K562 (cell line): ENCODE results near the gene KLHL22. TPM values are rescaled to one million over a fixed set of nuclear protein-coding genes. Genes with fewer than 3 reads are reported as not detected.

Experiments used
- CEBPB ChIP-seq: fragments of 450-650 bp; IDR thresholded peaks from 2 replicates; pipeline ENCODE4 v1.6.1; 2016; ENCODE audit warnings: missing genetic modification characterization, missing compliant biosample characterization
- DACH1 ChIP-seq: fragments of 450-650 bp; IDR thresholded peaks from 2 replicates; pipeline ENCODE4 v1.6.1; 2018; ENCODE audit not compliant: partially characterized antibody
- GATAD2B ChIP-seq: fragments of 450-650 bp; IDR thresholded peaks from 2 replicates; pipeline ENCODE4 v1.6.1; 2017; ENCODE audit warnings: mild to moderate bottlenecking, borderline replicate concordance
- HNRNPK ChIP-seq: fragments of 200-400 bp; formaldehyde crosslinking; IDR thresholded peaks from one replicate; pipeline ENCODE4 v1.6.1; 2018; ENCODE audit warnings: mild to moderate bottlenecking, low read depth, low read length; ENCODE audit not compliant: poor library complexity, severe bottlenecking
- KLF16 ChIP-seq: IDR thresholded peaks from 2 replicates; pipeline ENCODE4 v1.6.1; 2016; ENCODE audit warnings: antibody characterized with exemption
- MCM7 ChIP-seq, 2 experiments: fragments of 450-650 bp; IDR thresholded peaks; 2 replicates each; pipeline ENCODE4 v1.6.1; 2016 to 2018
- MEIS2 ChIP-seq: fragments of 450-650 bp; IDR thresholded peaks from 2 replicates; pipeline ENCODE4 v1.6.1; 2014; ENCODE audit warnings: mild to moderate bottlenecking; ENCODE audit not compliant: partially characterized antibody
- NFATC3 ChIP-seq: fragments of 450-650 bp; IDR thresholded peaks from 2 replicates; pipeline ENCODE4 v1.6.1; 2017; ENCODE audit warnings: mild to moderate bottlenecking
- PHF20 ChIP-seq: fragments of 450-650 bp; IDR thresholded peaks from 2 replicates; pipeline ENCODE4 v1.6.1; 2018; ENCODE audit not compliant: partially characterized antibody
- POLR2AphosphoS2 ChIP-seq: IDR thresholded peaks from 2 replicates; pipeline ENCODE4 v1.6.1; 2012; ENCODE audit warnings: low read length, improper control_type of control experiment
- POLR2H ChIP-seq: IDR thresholded peaks from 2 replicates; pipeline ENCODE4 v1.6.1; 2016; ENCODE audit warnings: missing genetic modification characterization, low read depth, mild to moderate bottlenecking, control low read depth, missing compliant biosample characterization, moderate library complexity
- RBFOX2 ChIP-seq: fragments of 200-400 bp; formaldehyde crosslinking; IDR thresholded peaks from 2 replicates; pipeline ENCODE4 v1.6.1; 2017; ENCODE audit warnings: low read depth, mild to moderate bottlenecking, low read length, moderate library complexity
- RNF2 ChIP-seq: sonication (generic); IDR thresholded peaks from 2 replicates; pipeline ENCODE4 v1.6.1; 2016
- polyA plus RNA-seq, 8 experiments: library from polyadenylated mRNA; depleted of rRNA in 4 of 8; stranded (reverse) in 5 of 8; unstranded in 3 of 8; fragments of >200 nt; fragmentation: Nextera tagmentation in 2 of 8; fragmentation: Illumina TruSeq in 1 of 8; extraction: Ambion mirVana in 2 of 8; extraction: Trizol in 1 of 8; gene quantifications; 2 replicates each; pipeline versions ENCODE4 v1.2.1 to v1.2.3, GENCODE V29; 2011 to 2014; ENCODE audit warnings: inconsistent platforms in 1 of 8, missing spikeins in 1 of 8
- total RNA-seq, 7 experiments: library from RNA; depleted of rRNA in 6 of 7; stranded (reverse); fragments of >200 nt in 6 of 7; fragmentation: Illumina TruSeq in 2 of 7; extraction: Trizol in 2 of 7; gene quantifications; 2 replicates each; pipeline versions ENCODE4 v1.2.1 to v1.2.3, GENCODE V29; 2011 to 2021; ENCODE audit warnings: low replicate concordance in 1 of 7
- TF ChIP-seq, protein P1 (sequence below): sonication (generic); formaldehyde crosslinking; IDR thresholded peaks from 2 replicates; pipeline ENCODE4 v1.8.0; 2023; ENCODE audit warnings: mild to moderate bottlenecking, missing genetic modification reagents
- TF ChIP-seq, protein P2 (sequence below): fragments of 250-450 bp; sonication (Bioruptor Pico); IDR thresholded peaks from 2 replicates; pipeline ENCODE4 v1.5.0; 2020; ENCODE audit warnings: mild to moderate bottlenecking, borderline replicate concordance
- TF ChIP-seq, protein P3 (sequence below): sonication (generic); formaldehyde crosslinking; IDR thresholded peaks from 2 replicates; pipeline ENCODE4 v1.8.0; 2022; ENCODE audit warnings: mild to moderate bottlenecking, missing genetic modification reagents
- TF ChIP-seq, protein P4 (sequence below): sonication (generic); IDR thresholded peaks from 2 replicates; pipeline ENCODE4 v1.6.1; 2016

KLHL22 gene
- total and polyA plus RNA-seq, 9 of the 15 experiments (the other 6 are each of a cell fraction or from before 2014, with no cell fraction given): 1.3 to 25.6 (median 15.2) TPM

DNA sequence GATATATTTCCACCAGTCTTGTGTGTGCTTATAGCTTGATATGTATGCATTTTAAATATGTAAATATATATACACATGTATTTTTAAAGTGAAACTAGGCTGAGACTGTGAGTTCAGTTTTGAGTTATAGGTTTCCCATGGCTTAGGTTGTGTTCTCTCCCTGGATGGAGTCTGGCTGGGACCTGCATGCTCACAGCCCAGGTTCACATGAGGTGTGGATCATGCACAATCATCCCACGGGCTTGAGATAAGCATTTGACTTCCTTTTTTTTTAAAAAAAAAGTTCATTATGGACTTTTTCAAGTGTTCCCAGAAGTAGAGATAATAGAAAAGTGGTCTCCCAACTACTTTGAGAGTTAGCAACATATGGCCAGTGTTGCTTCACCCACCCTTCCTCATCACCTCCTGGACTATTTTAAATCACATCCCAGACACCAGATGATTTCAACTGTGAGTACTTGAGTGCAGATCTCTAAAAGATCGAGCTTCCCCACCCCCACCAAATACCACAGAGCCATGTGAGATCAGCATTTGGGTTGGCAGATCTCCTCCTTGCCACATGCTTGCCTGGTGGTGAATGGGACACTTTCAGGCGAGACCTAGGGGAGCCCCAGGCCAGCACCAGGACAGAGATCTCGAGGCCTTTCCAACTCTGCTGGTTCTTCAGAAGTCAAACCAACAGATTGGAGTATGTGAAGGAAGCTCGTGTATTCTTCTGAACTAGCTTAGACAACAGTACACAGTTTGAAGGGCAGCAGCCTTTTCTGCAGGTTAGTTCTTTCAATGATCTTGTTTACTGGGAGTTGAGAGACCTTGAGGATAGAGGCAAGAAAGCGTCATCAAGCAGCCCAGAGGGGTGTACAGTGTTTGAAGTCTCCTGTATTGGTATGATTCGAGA is 27.7 kb upstream of the KLHL22 start (continued):
- TF ChIP-seq DACH1 (no peak), POLR2H (tag) (no peak), HNRNPK (no peak), MEIS2 (no peak), MCM7 (IDR thresholded peaks at IDR 0.05) (no peak), RNF2 (no peak), PHF20 (no peak), CEBPB (tag) (peak; percentile 98), GATAD2B (no peak), KLF16 (no peak), POLR2AphosphoS2 (no peak), RBFOX2 (no peak), NFATC3 (no peak)
- TF ChIP-seq, protein P1, sequence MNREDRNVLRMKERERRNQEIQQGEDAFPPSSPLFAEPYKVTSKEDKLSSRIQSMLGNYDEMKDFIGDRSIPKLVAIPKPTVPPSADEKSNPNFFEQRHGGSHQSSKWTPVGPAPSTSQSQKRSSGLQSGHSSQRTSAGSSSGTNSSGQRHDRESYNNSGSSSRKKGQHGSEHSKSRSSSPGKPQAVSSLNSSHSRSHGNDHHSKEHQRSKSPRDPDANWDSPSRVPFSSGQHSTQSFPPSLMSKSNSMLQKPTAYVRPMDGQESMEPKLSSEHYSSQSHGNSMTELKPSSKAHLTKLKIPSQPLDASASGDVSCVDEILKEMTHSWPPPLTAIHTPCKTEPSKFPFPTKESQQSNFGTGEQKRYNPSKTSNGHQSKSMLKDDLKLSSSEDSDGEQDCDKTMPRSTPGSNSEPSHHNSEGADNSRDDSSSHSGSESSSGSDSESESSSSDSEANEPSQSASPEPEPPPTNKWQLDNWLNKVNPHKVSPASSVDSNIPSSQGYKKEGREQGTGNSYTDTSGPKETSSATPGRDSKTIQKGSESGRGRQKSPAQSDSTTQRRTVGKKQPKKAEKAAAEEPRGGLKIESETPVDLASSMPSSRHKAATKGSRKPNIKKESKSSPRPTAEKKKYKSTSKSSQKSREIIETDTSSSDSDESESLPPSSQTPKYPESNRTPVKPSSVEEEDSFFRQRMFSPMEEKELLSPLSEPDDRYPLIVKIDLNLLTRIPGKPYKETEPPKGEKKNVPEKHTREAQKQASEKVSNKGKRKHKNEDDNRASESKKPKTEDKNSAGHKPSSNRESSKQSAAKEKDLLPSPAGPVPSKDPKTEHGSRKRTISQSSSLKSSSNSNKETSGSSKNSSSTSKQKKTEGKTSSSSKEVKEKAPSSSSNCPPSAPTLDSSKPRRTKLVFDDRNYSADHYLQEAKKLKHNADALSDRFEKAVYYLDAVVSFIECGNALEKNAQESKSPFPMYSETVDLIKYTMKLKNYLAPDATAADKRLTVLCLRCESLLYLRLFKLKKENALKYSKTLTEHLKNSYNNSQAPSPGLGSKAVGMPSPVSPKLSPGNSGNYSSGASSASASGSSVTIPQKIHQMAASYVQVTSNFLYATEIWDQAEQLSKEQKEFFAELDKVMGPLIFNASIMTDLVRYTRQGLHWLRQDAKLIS (CRISPR knock-in tag): no peak
- TF ChIP-seq, protein P2, sequence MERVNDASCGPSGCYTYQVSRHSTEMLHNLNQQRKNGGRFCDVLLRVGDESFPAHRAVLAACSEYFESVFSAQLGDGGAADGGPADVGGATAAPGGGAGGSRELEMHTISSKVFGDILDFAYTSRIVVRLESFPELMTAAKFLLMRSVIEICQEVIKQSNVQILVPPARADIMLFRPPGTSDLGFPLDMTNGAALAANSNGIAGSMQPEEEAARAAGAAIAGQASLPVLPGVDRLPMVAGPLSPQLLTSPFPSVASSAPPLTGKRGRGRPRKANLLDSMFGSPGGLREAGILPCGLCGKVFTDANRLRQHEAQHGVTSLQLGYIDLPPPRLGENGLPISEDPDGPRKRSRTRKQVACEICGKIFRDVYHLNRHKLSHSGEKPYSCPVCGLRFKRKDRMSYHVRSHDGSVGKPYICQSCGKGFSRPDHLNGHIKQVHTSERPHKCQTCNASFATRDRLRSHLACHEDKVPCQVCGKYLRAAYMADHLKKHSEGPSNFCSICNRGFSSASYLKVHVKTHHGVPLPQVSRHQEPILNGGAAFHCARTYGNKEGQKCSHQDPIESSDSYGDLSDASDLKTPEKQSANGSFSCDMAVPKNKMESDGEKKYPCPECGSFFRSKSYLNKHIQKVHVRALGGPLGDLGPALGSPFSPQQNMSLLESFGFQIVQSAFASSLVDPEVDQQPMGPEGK (CRISPR knock-in tag): no peak
- TF ChIP-seq, protein P3, sequence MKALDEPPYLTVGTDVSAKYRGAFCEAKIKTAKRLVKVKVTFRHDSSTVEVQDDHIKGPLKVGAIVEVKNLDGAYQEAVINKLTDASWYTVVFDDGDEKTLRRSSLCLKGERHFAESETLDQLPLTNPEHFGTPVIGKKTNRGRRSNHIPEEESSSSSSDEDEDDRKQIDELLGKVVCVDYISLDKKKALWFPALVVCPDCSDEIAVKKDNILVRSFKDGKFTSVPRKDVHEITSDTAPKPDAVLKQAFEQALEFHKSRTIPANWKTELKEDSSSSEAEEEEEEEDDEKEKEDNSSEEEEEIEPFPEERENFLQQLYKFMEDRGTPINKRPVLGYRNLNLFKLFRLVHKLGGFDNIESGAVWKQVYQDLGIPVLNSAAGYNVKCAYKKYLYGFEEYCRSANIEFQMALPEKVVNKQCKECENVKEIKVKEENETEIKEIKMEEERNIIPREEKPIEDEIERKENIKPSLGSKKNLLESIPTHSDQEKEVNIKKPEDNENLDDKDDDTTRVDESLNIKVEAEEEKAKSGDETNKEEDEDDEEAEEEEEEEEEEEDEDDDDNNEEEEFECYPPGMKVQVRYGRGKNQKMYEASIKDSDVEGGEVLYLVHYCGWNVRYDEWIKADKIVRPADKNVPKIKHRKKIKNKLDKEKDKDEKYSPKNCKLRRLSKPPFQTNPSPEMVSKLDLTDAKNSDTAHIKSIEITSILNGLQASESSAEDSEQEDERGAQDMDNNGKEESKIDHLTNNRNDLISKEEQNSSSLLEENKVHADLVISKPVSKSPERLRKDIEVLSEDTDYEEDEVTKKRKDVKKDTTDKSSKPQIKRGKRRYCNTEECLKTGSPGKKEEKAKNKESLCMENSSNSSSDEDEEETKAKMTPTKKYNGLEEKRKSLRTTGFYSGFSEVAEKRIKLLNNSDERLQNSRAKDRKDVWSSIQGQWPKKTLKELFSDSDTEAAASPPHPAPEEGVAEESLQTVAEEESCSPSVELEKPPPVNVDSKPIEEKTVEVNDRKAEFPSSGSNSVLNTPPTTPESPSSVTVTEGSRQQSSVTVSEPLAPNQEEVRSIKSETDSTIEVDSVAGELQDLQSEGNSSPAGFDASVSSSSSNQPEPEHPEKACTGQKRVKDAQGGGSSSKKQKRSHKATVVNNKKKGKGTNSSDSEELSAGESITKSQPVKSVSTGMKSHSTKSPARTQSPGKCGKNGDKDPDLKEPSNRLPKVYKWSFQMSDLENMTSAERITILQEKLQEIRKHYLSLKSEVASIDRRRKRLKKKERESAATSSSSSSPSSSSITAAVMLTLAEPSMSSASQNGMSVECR (CRISPR knock-in tag): peak; percentile 86
- TF ChIP-seq, protein P4, sequence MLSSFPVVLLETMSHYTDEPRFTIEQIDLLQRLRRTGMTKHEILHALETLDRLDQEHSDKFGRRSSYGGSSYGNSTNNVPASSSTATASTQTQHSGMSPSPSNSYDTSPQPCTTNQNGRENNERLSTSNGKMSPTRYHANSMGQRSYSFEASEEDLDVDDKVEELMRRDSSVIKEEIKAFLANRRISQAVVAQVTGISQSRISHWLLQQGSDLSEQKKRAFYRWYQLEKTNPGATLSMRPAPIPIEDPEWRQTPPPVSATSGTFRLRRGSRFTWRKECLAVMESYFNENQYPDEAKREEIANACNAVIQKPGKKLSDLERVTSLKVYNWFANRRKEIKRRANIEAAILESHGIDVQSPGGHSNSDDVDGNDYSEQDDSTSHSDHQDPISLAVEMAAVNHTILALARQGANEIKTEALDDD: no peak
